ENCODE results near the gene ZNF180.
"Not testable (repeated sequence)": the region's sequence is repeated elsewhere in the genome, so short reads cannot be mapped to it uniquely, and the experiment has no call there.

ZNF180 gene

DNA sequence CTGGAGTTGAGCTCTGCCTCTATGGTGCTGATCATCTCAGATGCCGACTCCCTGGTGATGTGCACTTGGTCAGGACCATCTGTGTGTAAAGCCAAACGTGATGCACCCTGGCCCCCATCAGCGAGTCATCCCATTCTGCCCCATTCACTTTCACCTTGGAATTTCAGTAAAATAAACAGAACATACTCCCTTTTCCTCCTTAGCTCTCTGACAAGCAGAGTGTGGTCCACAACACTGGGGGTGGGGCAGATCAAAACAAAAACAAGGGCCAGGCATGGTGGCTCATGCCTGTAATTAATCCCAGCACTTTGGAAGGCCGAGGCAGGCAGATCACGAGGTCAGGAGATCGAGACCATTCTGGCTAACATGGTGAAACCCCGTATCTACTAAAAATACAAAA is 16.8 kb upstream of the ZNF180 start:
- H3K4me1 Mint-ChIP-seq, result no peaks in the 10 kb centered on the region
- H3K9me3 Mint-ChIP-seq, result no peaks in the 10 kb centered on the region
- no peak for DNase-seq (ENCODE audit: low spot score in 2 of 2)
- no peaks in the 10 kb centered on the region for H3K36me3 Mint-ChIP-seq
- ATAC-seq, result no peak
- H3K27ac Mint-ChIP-seq, result no peak overlapping the region
- H3K4me3 Mint-ChIP-seq, result no peak overlapping the region

DNA sequence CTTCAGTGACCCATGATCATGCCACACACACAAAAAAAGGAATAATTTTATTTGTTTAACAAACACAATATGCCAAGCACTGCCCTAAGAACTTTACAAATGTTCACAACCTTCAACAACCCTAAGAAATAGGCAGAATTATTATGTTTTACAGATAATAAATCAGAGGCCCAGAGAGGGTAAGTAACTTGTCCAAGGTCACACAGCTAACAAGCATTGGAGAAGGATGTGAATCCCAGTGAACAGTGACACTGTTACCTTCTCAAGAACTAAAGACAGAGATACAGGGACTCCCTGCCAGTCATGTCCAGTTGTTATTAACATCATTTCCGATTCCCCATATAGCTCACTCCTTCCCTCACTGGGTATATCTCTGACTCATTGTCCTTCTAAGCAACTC is 15.6 kb upstream of the ZNF180 start:
- ATAC-seq, result no peak
- H3K36me3 Mint-ChIP-seq, result no peaks in the 10 kb centered on the region

DNA sequence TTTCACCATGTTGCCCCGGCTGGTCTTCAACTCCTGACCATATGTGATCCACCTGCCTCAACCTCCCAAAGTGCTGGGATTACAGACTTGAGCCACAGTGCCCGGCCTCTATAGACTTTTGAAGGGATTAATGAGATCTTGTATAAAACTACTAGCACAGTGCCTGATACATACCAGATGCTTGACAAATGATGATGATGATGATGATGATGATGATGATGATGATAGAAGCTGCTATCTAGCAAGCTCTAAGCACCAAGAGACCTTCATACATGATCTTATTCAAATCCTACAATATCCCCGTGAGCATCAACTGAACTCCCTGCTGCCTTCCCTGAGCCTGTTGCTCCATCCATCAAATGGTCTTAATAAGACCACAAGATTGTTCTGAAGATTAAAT is 14.7 kb upstream of the ZNF180 start:
- Mint-ChIP-seq H3K27ac (no peak overlapping the region), H3K4me1 (no peaks in the 10 kb centered on the region), H3K4me3 (no peak overlapping the region), H3K36me3 (no peaks in the 10 kb centered on the region), H3K9me3 (peaks cover 11% of the 10 kb centered on the region)
- ATAC-seq, result no peak
- no peak for DNase-seq (ENCODE audit: low spot score in 2 of 2)

More for the DNA sequence above, 15.6 kb upstream of the ZNF180 start:
- H3K4me1 Mint-ChIP-seq, result no peaks in the 10 kb centered on the region
- H3K27ac Mint-ChIP-seq, result no peak overlapping the region
- no peak overlapping the region for H3K4me3 Mint-ChIP-seq
- peaks cover 5% of the 10 kb centered on the region for H3K9me3 Mint-ChIP-seq
- no peak for DNase-seq (ENCODE audit: low spot score in 2 of 2)

DNA sequence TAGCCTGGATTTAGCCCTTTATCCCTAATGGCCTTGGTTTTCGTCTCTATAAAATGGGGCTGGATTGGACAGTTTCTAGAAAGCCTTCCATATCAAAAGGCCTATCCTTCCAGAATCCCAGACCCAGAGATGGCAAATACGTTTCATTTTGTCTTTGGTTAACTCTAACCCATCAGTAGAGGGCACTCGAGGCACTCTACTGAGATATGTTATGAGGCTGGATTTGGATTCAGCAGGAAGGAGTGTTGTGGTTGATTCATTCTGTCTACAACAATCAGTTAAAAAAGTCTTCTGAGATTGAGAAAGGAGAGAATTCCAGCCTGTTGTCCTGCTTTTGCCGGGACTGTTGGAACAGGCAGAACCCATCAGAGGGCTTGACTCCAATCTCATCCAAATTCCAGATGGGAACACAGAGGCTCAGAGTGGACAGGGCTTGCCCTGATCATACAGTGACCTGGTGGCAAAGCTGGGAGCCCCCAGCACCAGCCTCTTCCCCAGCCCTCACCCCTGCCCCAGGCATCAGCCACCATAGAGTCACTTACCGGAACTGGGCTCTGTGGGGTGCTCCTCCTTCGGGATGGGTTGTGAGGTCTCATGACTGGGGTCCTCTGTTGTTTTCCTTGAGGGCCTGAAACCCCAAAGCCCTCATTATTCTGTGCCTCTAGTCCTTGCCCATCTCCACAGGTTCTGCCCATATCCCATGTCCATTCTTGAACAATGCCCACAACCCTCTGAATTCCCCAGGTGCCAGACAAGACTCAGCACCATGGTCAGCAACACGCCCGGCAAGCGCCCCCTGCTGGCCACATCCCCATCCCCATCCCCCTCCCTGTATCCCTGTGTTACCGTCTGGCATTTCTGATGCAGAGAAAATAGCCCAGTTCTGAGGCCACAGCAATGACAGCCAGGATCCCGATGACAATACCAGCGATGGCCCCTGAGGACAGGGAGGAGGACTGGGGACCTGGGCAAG is 12.3 kb upstream of the ZNF180 start:
- no peak overlapping the region for H3K27ac Mint-ChIP-seq
- DNase-seq (ENCODE audit: low spot score in 2 of 2) (no peak), ATAC-seq (peak; percentile 24)
- H3K9me3 Mint-ChIP-seq, result peaks cover 25% of the 10 kb centered on the region
- H3K4me1 Mint-ChIP-seq, result no peaks in the 10 kb centered on the region
- no peaks in the 10 kb centered on the region for H3K36me3 Mint-ChIP-seq
- H3K4me3 Mint-ChIP-seq, result no peak overlapping the region

GRCh38 chr19:44509478-44509877 is 9.2 kb upstream of the ZNF180 start:
- DNase-seq (ENCODE audit: low spot score in 2 of 2) (no peak), ATAC-seq (no peak)
- no peak overlapping the region for H3K4me3 Mint-ChIP-seq
- no peak overlapping the region for H3K27ac Mint-ChIP-seq
- H3K4me1 Mint-ChIP-seq, result no peaks in the 10 kb centered on the region
- H3K36me3 Mint-ChIP-seq, result no peaks in the 10 kb centered on the region
- peaks cover 33% of the 10 kb centered on the region for H3K9me3 Mint-ChIP-seq

DNA sequence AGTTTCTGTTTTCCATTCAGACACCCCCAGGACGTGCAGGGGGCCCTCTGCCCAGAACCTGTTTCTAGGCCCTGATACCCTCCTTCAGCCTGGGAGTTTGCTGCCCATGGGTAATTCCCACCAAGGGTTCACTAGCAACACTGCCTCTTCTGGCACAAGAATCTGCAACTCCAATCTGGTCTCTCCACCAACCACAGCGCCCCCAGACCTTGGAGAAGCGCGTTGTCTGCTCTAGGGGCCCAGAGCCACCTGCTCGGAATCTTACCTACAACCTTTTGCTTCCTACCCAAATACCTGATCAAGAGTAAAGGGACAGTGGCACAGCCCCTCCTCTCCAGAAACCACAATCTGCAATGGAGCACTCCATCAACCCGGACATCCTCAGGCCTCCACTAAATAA is 763 bp downstream of the ZNF180 start:
- peak overlapping the region; percentile 90 for H3K4me3 Mint-ChIP-seq
- peaks cover 58% of the 10 kb centered on the region for H3K36me3 Mint-ChIP-seq
- H3K9me3 Mint-ChIP-seq, result peaks cover 36% of the 10 kb centered on the region

DNA sequence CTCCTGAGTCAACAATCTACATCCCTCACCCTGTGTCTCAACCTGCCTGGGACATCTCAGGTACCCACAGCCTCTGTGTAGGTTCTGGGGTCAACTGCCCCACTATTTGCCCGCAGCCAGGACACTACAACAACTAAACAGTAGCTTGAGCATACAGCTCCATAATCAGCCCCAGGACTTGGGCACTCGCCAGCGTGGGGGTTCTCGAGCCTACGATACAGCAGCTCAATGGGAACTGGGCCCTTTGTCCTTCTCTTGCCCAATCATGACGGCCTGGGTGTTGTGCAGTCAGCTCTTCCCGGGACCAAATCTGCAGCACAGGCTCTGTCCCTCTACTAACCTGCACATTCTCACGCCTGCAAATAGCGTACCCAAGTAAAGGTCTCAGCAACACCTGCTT is 1.3 kb downstream of the ZNF180 start:
- Mint-ChIP-seq H3K27ac (no peak overlapping the region), H3K36me3 (peaks cover 64% of the 10 kb centered on the region), H3K9me3 (peaks cover 36% of the 10 kb centered on the region), H3K4me3 (peak overlapping the region; percentile 90), H3K4me1 (peaks cover 50% of the 10 kb centered on the region)
- peak in 1 of 2 donors; percentile 45 for DNase-seq (ENCODE audit: low spot score in 2 of 2)
- ATAC-seq, result no peak

More for the DNA sequence above, 763 bp downstream of the ZNF180 start:
- DNase-seq (ENCODE audit: low spot score in 2 of 2), result no peak
- peak overlapping the region; percentile 94 for H3K27ac Mint-ChIP-seq
- peaks cover 50% of the 10 kb centered on the region for H3K4me1 Mint-ChIP-seq
- no peak for ATAC-seq

- H3K36me3 Mint-ChIP-seq, result peaks cover 84% of the 10 kb centered on the region
- H3K4me1 Mint-ChIP-seq, result peaks cover 50% of the 10 kb centered on the region
- H3K9me3 Mint-ChIP-seq, result peaks cover 49% of the 10 kb centered on the region
- no peak for DNase-seq (ENCODE audit: low spot score in 2 of 2)
- no peak overlapping the region for H3K4me3 Mint-ChIP-seq
- ATAC-seq, result no peak
- no peak overlapping the region for H3K27ac Mint-ChIP-seq
Measured at GRCh38 chr19:44496711-44497110, 3.6 kb downstream of the ZNF180 start.

GRCh38 chr19:44476559-44477408 is 23.5 kb downstream of the ZNF180 start:
- Mint-ChIP-seq H3K36me3 (peaks cover 56% of the 10 kb centered on the region), H3K4me3 (no peak overlapping the region), H3K27ac (peak overlapping the region; percentile 64), H3K4me1 (no peaks in the 10 kb centered on the region), H3K9me3 (peaks cover 38% of the 10 kb centered on the region)
- DNase-seq (ENCODE audit: low spot score in 2 of 2), result no peak
- no peak for ATAC-seq

DNA sequence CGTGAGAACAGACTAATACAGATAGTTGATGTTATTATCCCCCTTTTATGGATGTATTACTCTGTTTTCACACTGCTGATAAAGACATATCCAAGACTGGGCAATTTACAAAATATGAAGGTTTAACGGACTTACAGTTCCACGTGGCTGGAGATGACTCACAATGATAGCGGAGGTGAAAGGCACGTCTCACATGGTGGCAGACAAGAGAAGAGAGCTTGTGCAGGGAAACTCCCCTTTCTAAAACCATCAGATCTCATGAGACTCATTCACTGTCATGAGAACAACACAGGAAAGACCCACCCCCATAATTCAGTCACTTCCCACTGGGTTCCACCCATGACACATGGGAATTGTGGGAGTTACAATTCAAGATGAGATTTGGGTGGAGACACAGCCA is 31.6 kb downstream of the ZNF180 start:
- H3K27ac Mint-ChIP-seq; ATAC-seq; DNase-seq (ENCODE audit: low spot score in 2 of 2); H3K4me3 Mint-ChIP-seq; H3K36me3 Mint-ChIP-seq; H3K4me1 Mint-ChIP-seq: not testable (repeated sequence)
- H3K9me3 Mint-ChIP-seq, result peaks cover 57% of the 10 kb centered on the region

- not testable (repeated sequence) for DNase-seq (ENCODE audit: low spot score in 2 of 2); H3K4me3 Mint-ChIP-seq; ATAC-seq; H3K27ac Mint-ChIP-seq; H3K4me1 Mint-ChIP-seq; H3K36me3 Mint-ChIP-seq
- H3K9me3 Mint-ChIP-seq, result peaks cover 34% of the 10 kb centered on the region
Measured at GRCh38 chr19:44462600-44463286, 37.6 kb downstream of the ZNF180 start.

DNA sequence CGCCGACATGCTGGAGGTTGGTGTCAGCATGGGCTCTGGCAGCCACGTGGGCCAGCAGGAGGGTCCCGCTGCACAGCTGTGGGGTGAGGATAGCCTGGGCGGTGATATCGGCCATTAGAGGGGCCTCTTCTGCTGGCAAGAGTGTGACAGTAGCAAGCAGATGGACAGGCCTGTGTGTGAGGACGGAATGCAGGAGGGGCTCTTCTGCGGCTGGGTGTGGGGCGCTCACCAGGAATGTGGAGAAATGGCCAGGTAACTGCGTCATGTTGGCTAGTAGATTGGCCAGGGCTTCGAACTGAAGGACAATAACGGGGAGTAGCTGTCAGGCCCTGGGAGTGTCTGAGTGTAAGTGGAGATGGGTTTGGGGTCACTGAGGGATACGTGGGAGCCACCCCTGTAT is 44.3 kb downstream of the ZNF180 start:
- not testable (repeated sequence) for H3K36me3 Mint-ChIP-seq; ATAC-seq; H3K27ac Mint-ChIP-seq; DNase-seq (ENCODE audit: low spot score in 2 of 2); H3K4me3 Mint-ChIP-seq; H3K4me1 Mint-ChIP-seq
- H3K9me3 Mint-ChIP-seq, result peaks cover 33% of the 10 kb centered on the region

- peaks cover 36% of the 10 kb centered on the region for H3K9me3 Mint-ChIP-seq
- ATAC-seq (no peak), DNase-seq (ENCODE audit: low spot score in 2 of 2) (no peak)
- H3K4me3 Mint-ChIP-seq, result no peak overlapping the region
- no peaks in the 10 kb centered on the region for H3K4me1 Mint-ChIP-seq
- H3K36me3 Mint-ChIP-seq, result no peaks in the 10 kb centered on the region
- no peak overlapping the region for H3K27ac Mint-ChIP-seq
Measured at GRCh38 chr19:44455100-44455499, 45.2 kb downstream of the ZNF180 start.

DNA sequence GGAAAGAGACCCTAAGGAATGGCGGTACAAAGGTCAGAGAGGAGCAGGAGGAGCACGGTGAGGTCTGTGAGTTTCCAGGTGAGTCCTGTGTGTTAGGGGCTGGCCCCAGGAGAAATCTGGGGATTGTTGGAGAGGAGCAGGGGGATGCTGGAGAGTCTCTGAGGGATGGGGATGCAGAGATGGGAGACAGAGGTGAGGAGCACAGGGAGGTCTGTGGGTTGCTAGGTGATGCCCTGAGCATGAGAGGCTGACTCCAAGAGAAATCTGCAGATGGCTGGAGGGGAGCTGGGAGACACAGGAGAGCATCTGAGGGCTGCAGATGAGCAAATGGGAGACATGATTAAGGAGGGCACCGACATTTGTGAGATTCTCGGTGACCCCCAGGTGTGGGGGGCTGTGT is 48.0 kb downstream of the ZNF180 start:
- Mint-ChIP-seq H3K36me3 (no peaks in the 10 kb centered on the region), H3K4me1 (peaks cover 6% of the 10 kb centered on the region), H3K4me3 (no peak overlapping the region), H3K27ac (no peak overlapping the region), H3K9me3 (peaks cover 42% of the 10 kb centered on the region)
- no peak for DNase-seq (ENCODE audit: low spot score in 2 of 2)
- no peak for ATAC-seq

DNA sequence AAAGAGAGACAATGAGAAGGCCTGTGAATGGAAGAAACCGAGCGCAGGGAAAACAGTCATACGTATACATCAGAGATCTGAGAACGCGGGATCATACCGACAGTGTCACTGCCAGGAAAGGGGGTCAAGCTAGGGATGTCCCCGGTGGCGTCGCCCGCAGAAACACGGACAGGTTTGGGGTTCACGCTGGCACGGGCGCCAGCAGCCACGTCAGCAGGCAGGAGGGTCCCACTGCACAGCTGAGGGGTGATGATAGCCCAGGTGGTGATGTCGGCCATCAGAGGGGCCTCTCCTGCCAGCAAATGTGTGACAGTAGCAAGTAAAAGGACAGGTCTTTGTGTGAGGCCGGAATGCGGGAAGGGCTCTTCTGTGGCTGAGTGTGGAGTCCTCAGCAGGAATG is 48.6 kb downstream of the ZNF180 start:
- Mint-ChIP-seq H3K4me1 (peaks cover 6% of the 10 kb centered on the region), H3K4me3 (no peak overlapping the region), H3K27ac (no peak overlapping the region), H3K36me3 (no peaks in the 10 kb centered on the region), H3K9me3 (peaks cover 43% of the 10 kb centered on the region)
- no peak for ATAC-seq
- no peak for DNase-seq (ENCODE audit: low spot score in 2 of 2)
